ENCODE measurements around the gene DNAJC4.

DNA sequence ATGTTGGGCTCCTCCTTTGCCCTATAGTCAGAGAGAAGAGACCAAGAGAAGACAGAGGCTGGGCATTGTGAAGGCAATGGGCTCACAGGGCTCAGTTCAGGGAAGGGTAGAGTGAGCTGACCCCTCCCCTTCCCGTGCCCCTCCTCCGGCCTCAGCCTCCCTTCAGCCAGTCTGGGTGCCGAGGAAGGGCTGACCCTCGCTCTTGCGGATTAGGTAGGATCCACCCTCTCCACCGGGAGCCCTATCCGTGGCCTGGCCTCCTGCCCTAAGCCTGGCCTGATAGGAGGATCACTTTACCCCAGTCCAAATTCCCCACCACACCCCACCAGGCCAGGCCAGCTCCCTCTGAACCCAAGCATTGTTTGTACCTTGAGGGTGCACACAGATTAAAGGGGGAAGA lies 18.2 kb downstream of the DNAJC4 start:
- TF ChIP-seq, protein P1, sequence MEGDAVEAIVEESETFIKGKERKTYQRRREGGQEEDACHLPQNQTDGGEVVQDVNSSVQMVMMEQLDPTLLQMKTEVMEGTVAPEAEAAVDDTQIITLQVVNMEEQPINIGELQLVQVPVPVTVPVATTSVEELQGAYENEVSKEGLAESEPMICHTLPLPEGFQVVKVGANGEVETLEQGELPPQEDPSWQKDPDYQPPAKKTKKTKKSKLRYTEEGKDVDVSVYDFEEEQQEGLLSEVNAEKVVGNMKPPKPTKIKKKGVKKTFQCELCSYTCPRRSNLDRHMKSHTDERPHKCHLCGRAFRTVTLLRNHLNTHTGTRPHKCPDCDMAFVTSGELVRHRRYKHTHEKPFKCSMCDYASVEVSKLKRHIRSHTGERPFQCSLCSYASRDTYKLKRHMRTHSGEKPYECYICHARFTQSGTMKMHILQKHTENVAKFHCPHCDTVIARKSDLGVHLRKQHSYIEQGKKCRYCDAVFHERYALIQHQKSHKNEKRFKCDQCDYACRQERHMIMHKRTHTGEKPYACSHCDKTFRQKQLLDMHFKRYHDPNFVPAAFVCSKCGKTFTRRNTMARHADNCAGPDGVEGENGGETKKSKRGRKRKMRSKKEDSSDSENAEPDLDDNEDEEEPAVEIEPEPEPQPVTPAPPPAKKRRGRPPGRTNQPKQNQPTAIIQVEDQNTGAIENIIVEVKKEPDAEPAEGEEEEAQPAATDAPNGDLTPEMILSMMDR (conservative IDR thresholded peaks at IDR 0.05): no peak
- TF ChIP-seq EZH2 (IDR thresholded peaks at IDR 0.05; ENCODE audit: low read depth): no peak

Data from PC-9 (cell line).